Activated CD4-positive, alpha-beta T cell treated with anti-CD3 and anti-CD28 coated beads, Interleukin-2, amount 10 ng/mL, durations not matched to agents 7 days and 5 days (primary cell): Measurements from ENCODE around the gene KLF16. TPM values are rescaled to one million over a fixed set of nuclear protein-coding genes. Genes with fewer than 3 reads are reported as not detected.
A peak's percentile ranks its signal among the peaks of the same experiment; 100 is the strongest.

Experiments used
- CTCF ChIA-PET: fragments of 350-600 bp; sonication (Branson Sonifier 250); formaldehyde crosslinking; loops from one replicate; lab custom pipeline; 2021; ENCODE audit warnings: antibody characterized with exemption; lab: Charles Lee
- POLR2A ChIA-PET: fragments of 350-600 bp; sonication (Branson Sonifier 250); formaldehyde crosslinking; loops from one replicate; lab custom pipeline; 2021; ENCODE audit warnings: antibody characterized with exemption; lab: Charles Lee
- DNase-seq: peaks from one replicate; pipeline ENCODE4 v3.0.0-alpha.2; 2020
- H3K27ac Mint-ChIP-seq: one replicate; pipeline ENCODE4 v1.8.0; 2021; ENCODE audit warnings: mild to moderate bottlenecking, moderate library complexity, mixed read lengths
- H3K27me3 Mint-ChIP-seq: one replicate; pipeline ENCODE4 v1.8.0; 2021; ENCODE audit warnings: mixed read lengths
- H3K36me3 Mint-ChIP-seq: one replicate; pipeline ENCODE4 v1.8.0; 2021; ENCODE audit warnings: low read depth, mixed read lengths
- H3K4me1 Mint-ChIP-seq: one replicate; pipeline ENCODE4 v1.8.0; 2021; ENCODE audit warnings: mixed read lengths
- H3K4me3 Mint-ChIP-seq: one replicate; pipeline ENCODE4 v1.8.0; 2021; ENCODE audit warnings: mild to moderate bottlenecking, moderate library complexity, mixed read lengths
- H3K9me3 Mint-ChIP-seq: one replicate; pipeline ENCODE4 v1.8.0; 2021; ENCODE audit warnings: mixed read lengths
- total RNA-seq, 2 experiments: library from RNA; stranded (reverse); gene quantifications; one replicate each; pipeline ENCODE4 v1.2.3, GENCODE V29; 2021

KLF16 gene
- total RNA-seq, 2 experiments from 2014 or later, result 24.0 to 25.5 TPM

GRCh38 chr19:1863638-1864479, 480 bp upstream of the KLF16 start:
- H3K27ac Mint-ChIP-seq, result peak overlapping the region; percentile 87
- H3K4me1 Mint-ChIP-seq, result peaks cover 52% of the 10 kb centered on the region
- peak overlapping the region; percentile 77 for H3K4me3 Mint-ChIP-seq
- H3K36me3 Mint-ChIP-seq, result peaks cover 7% of the 10 kb centered on the region
- DNase-seq, result peak; percentile 94
- no peaks in the 10 kb centered on the region for H3K9me3 Mint-ChIP-seq
- no peaks in the 10 kb centered on the region for H3K27me3 Mint-ChIP-seq
- ChIA-PET CTCF (interaction anchor here (0.7 to 1.5 kb wide), 7 partner anchors 9 to 78 kb away, joined by 3 to 12 read pairs (median 5); no protein-coding TSS in a partner anchor), POLR2A (interaction anchor here (0.5 kb wide), 1 partner anchor 657 kb away, joined by 3 read pairs; no protein-coding TSS in a partner anchor)

DNA sequence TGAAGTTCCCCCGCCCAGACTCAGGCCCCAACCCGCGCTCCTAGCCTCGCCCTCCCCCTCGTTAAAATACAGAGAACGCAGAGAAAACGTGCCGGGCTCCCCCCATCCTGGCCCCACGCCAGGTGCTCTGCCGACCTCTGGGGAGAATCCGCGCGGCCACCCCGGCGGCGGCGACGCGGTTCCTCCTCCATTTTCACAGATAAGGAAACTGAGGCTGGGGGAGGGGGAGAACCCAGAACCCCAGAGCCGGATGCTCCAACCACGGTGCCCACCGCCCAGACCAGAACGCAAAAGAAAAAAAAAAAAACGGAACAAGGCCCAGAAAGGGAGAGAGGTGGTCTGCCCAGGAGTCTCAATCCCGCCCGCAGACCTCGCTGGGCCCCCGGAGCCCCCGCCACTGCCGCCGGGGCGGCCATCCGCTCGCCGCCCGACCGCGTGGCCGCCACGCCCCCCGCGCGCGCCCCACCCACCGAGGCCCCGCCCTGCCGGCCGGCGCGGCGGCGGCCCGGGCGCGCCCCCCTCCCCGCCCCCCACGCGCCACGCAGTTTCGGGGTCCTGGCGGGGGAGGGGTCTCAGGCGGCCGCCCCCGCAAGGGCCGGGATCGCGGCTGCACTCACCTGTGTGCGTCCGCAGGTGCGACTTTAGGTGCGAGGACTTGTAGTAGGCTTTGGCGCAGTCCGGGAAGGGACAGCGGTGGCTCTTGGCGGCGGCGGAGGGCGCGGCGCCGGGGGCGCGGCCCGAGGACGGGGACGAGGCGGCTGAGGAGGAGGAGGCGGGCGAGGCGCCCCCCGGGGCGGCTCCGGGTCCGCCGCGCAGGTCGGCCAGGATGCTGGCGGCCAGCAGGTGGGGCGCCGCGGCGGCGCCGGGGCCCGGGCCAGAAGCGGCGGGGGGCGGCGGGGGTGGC, 703 bp downstream of the KLF16 start:
- Mint-ChIP-seq H3K4me1 (peaks cover 54% of the 10 kb centered on the region), H3K9me3 (no peaks in the 10 kb centered on the region), H3K36me3 (no peaks in the 10 kb centered on the region), H3K4me3 (peak overlapping the region; percentile 94), H3K27ac (peak overlapping the region; percentile 95), H3K27me3 (no peaks in the 10 kb centered on the region)
- peak; percentile 46 for DNase-seq
- CTCF ChIA-PET, result no interaction called here
- POLR2A ChIA-PET, result no interaction called here

- Mint-ChIP-seq H3K27ac (peak overlapping the region; percentile 95), H3K4me3 (peak overlapping the region; percentile 94), H3K36me3 (no peaks in the 10 kb centered on the region), H3K4me1 (peaks cover 52% of the 10 kb centered on the region), H3K27me3 (no peaks in the 10 kb centered on the region), H3K9me3 (no peaks in the 10 kb centered on the region)
- ChIA-PET POLR2A (no interaction called here), CTCF (no interaction called here)
- DNase-seq, result no peak
These were observed 1.3 kb downstream of the KLF16 start for GRCh38 chr19:1862068-1862423.

DNA sequence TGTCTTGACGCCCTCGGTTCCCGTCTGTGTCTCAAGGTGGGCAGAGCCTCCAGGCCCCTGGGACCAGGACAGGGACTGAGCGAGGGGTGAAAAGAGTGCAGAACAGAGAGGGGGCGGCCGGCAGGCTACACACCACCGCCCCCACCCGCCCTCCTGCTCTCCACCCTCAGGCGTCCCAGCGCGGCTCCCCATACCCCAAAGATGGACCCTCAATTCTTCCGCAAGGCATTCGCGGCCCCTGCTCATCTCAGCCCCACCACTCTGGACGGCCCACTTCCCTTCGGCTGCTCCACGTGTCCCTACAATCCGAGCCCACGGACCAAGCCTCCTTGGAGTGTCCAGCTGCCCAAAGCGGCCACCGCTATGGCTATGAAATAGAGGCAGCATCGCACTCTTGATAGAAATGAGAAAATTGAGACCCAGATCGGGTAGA, 1.8 kb downstream of the KLF16 start:
- ChIA-PET POLR2A (no interaction called here), CTCF (no interaction called here)
- H3K36me3 Mint-ChIP-seq, result no peaks in the 10 kb centered on the region
- H3K27ac Mint-ChIP-seq, result peak overlapping the region; percentile 72
- no peaks in the 10 kb centered on the region for H3K9me3 Mint-ChIP-seq
- H3K4me1 Mint-ChIP-seq, result peaks cover 49% of the 10 kb centered on the region
- DNase-seq, result no peak
- H3K27me3 Mint-ChIP-seq, result no peaks in the 10 kb centered on the region
- peak overlapping the region; percentile 94 for H3K4me3 Mint-ChIP-seq

DNA sequence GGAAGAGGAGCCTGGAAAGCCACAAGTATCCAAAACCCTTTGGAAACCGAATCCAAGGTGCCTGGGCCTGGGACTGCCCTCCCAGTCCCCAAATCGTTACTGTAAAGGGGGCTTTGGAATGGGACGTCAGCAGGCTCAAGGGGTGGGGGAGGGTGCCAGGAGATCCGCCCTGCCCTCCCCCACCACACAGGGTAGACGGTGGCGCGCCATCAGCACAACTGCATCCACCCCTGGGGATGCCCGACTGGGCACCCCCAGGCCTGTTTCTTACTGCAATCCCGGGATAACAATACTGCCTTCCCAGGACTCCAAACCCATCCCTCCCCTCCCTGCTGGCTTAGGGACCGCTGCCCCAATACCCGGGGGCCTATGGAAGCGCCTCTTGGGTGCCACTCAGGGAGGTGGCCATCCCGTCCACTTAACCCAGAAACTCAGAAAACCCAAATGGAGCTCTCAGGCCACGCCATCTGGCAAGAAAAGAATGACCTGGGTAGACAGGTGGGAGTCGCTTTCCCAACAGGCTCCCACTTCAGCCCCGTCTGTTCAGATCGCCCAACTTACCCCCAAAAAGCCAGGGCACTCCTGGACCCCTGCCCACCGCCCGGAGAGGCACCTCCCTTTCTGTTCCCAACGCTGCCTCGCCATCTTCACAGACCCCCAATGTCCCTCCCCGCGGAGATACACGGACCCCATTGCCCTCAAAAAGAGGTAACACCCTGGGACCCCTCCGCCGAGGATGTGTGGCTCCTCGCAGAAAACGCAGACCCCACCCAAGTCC, 2.4 kb downstream of the KLF16 start:
- ChIA-PET CTCF (interaction anchor here (0.5 to 0.6 kb wide), 2 partner anchors 23 to 274 kb away, joined by 3 to 4 read pairs; no protein-coding TSS in a partner anchor), POLR2A (no interaction called here)
- H3K4me3 Mint-ChIP-seq, result peak overlapping the region; percentile 94
- H3K27me3 Mint-ChIP-seq, result no peaks in the 10 kb centered on the region
- H3K4me1 Mint-ChIP-seq, result peaks cover 54% of the 10 kb centered on the region
- no peak for DNase-seq
- no peaks in the 10 kb centered on the region for H3K36me3 Mint-ChIP-seq
- H3K27ac Mint-ChIP-seq, result no peak overlapping the region
- no peaks in the 10 kb centered on the region for H3K9me3 Mint-ChIP-seq

- Mint-ChIP-seq H3K4me1 (peaks cover 50% of the 10 kb centered on the region), H3K27me3 (no peaks in the 10 kb centered on the region), H3K36me3 (no peaks in the 10 kb centered on the region), H3K27ac (no peak overlapping the region), H3K9me3 (no peaks in the 10 kb centered on the region), H3K4me3 (no peak overlapping the region)
- peak; percentile 70 for DNase-seq
- ChIA-PET POLR2A (no interaction called here), CTCF (interaction anchor here (0.5 to 0.6 kb wide), 3 partner anchors 15 to 273 kb away, joined by 3 to 4 read pairs (median 4); no protein-coding TSS in a partner anchor)
These were observed 3.2 kb downstream of the KLF16 start for GRCh38 chr19:1860042-1860775.

DNA sequence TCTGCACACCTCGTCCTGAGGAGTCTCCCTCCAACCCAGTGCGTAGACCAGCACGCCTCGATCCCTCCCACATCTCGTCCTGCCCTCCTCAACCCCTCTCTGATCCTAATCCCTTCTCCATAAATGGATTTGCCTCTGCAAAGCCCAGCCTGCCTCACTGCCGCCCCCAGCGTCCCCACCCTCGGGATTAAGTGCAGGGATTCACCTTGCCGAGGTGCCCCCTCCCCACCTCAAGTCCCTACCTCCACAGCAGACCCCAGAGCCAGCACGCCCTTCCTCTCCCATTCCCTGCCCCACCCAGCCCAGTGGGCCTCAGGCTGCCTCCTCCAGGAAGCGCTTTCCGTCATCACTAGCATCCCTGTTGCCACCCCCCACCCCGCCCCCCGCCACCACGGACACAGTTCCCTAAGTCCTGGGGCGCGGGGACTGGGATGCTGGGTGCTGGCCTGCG, 4.0 kb downstream of the KLF16 start:
- DNase-seq, result no peak
- Mint-ChIP-seq H3K4me3 (no peak overlapping the region), H3K27me3 (no peaks in the 10 kb centered on the region), H3K36me3 (no peaks in the 10 kb centered on the region), H3K4me1 (peaks cover 58% of the 10 kb centered on the region), H3K9me3 (no peaks in the 10 kb centered on the region), H3K27ac (peak overlapping the region; percentile 69)
- ChIA-PET CTCF (no interaction called here), POLR2A (no interaction called here)

DNA sequence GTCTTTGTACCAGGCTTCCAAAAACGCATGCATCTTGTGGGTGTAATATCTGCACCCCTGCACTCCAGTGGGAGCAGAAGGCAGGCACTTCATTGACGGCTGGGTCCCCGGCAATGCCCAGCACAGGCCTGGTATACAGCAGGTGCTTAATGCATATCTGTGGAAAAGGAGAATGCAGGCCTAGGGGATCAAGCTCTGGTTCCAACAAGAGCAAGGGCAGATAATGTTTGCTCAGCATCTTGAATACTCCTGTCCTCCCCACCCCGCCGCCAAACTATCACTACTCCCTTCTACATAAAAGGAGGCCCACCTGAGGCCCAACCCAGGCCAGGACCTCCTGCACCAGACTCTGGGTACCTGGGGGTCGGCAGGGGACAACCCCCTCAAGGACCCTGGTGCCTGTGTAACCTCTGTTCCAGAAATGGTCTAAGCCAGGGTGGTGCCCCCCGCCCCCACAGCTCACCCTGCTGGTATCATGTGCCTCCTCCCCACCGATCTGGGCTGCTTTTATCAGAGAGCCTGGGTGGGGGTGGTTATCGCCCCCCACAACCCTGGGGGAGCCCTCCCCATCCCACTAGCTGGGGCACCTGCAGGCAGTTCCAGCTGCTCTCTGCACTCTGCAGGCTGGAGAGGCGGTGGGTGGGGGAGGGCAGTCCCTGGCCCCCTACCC, 4.8 kb downstream of the KLF16 start:
- peaks cover 61% of the 10 kb centered on the region for H3K4me1 Mint-ChIP-seq
- peak overlapping the region; percentile 57 for H3K27ac Mint-ChIP-seq
- H3K27me3 Mint-ChIP-seq, result no peaks in the 10 kb centered on the region
- ChIA-PET CTCF (interaction anchor here (0.8 to 2.2 kb wide), 4 partner anchors 18 to 194 kb away, joined by 3 to 7 read pairs (median 4); no protein-coding TSS in a partner anchor), POLR2A (interaction anchor here (0.6 kb wide), 1 partner anchor 438 kb away, joined by 3 read pairs; no protein-coding TSS in a partner anchor)
- no peak for DNase-seq
- H3K4me3 Mint-ChIP-seq, result peak overlapping the region; percentile 47
- no peaks in the 10 kb centered on the region for H3K9me3 Mint-ChIP-seq
- no peaks in the 10 kb centered on the region for H3K36me3 Mint-ChIP-seq

DNA sequence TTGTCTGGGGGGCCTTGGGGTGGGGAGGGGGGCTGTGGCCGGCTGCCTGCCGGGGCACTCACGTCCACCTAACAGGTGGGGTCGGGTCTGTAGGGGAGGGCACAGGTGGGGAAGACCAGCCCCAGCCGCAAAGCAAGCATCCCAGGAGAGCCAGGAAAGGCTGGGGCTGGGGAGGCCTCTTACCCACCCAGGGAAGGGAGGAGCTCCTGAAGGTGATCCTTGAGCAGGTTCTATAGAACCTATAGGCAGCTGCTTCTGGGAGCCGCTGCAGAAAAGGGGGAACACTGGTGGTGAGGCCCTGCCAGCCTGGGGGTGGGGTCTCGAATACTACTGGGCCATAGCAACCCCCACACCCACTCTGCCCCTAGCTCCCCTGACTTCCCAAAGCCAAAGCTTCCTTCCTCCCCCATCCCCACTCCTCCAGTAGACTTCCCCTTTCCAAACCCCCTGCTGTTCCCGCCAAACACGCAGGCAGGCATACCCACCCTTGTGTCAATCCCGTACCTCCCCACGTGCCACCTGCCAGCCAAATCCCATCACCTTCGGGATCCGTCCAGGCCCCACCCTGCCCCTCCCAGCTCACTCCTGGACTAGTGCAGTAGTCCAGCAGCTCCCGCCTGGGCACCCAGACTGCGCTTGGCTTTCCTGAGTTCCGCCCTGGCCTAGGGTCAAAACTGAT, 5.6 kb downstream of the KLF16 start:
- ChIA-PET CTCF (interaction anchor here (1.1 to 2.2 kb wide), 5 partner anchors 19 to 195 kb away, joined by 3 to 7 read pairs (median 3); no protein-coding TSS in a partner anchor), POLR2A (interaction anchor here (0.6 kb wide), 1 partner anchor 437 kb away, joined by 3 read pairs; no protein-coding TSS in a partner anchor)
- peak overlapping the region; percentile 83 for H3K27ac Mint-ChIP-seq
- H3K9me3 Mint-ChIP-seq, result no peaks in the 10 kb centered on the region
- H3K36me3 Mint-ChIP-seq, result peaks cover 4% of the 10 kb centered on the region
- no peak for DNase-seq
- H3K4me1 Mint-ChIP-seq, result peaks cover 68% of the 10 kb centered on the region
- no peaks in the 10 kb centered on the region for H3K27me3 Mint-ChIP-seq
- peak overlapping the region; percentile 65 for H3K4me3 Mint-ChIP-seq

- DNase-seq, result no peak
- Mint-ChIP-seq H3K4me3 (peak overlapping the region; percentile 79), H3K4me1 (peaks cover 70% of the 10 kb centered on the region), H3K27ac (peak overlapping the region; percentile 96), H3K36me3 (peaks cover 4% of the 10 kb centered on the region), H3K27me3 (no peaks in the 10 kb centered on the region), H3K9me3 (no peaks in the 10 kb centered on the region)
- CTCF ChIA-PET, result interaction anchor here (1.1 to 2.2 kb wide), 6 partner anchors 19 to 196 kb away, joined by 3 to 7 read pairs (median 4); no protein-coding TSS in a partner anchor
- POLR2A ChIA-PET, result no interaction called here
These were observed 6.4 kb downstream of the KLF16 start for GRCh38 chr19:1856698-1857603.
